A673 (cell line): Measurements from ENCODE around the gene SGF29. TPM values are rescaled to one million over a fixed set of nuclear protein-coding genes. Genes with fewer than 3 reads are reported as not detected.

Experiments used
- BruUV-seq: library from RNA; stranded (reverse); fragments of 400-500 nt; replicated peaks from 2 replicates; lab custom pipeline; 2021; lab: Mats Ljungman, UMichigan
- CTCF ChIA-PET: fragments of 300-600 bp; sonication (Branson Sonifier 250); formaldehyde crosslinking; loops from one replicate; lab custom pipeline; 2022; ENCODE audit warnings: antibody characterized with exemption; lab: Charles Lee
- POLR2A ChIA-PET: fragments of 300-600 bp; sonication (Branson Sonifier 250); formaldehyde crosslinking; loops from one replicate; lab custom pipeline; 2022; ENCODE audit warnings: antibody characterized with exemption; ENCODE audit not compliant: low non-redundant PET; lab: Charles Lee
- DNase-seq: peaks from one replicate; pipeline ENCODE4 v3.0.0-alpha.2; 2015; ENCODE audit warnings: low spot score
- H3K27ac ChIP-seq: fragments of 200-600 bp; sonication (generic); 2 replicates; pipeline ENCODE4 v1.5.1; 2016; ENCODE audit warnings: mixed run types, low read depth, mild to moderate bottlenecking, mixed read lengths, antibody characterized with exemption, low read length; ENCODE audit not compliant: poor library complexity, severe bottlenecking
- H3K27me3 ChIP-seq: fragments of 200-600 bp; sonication (generic); replicated peaks from 2 replicates; pipeline ENCODE4 v1.6.1; 2017; ENCODE audit warnings: mixed run types, low read depth, mild to moderate bottlenecking, mixed read lengths, antibody characterized with exemption, low read length; ENCODE audit not compliant: insufficient read depth, poor library complexity
- H3K36me3 ChIP-seq: fragments of 200-600 bp; sonication (generic); 2 replicates; pipeline ENCODE4 v1.6.1; 2016; ENCODE audit warnings: mixed run types, mild to moderate bottlenecking, mixed read lengths, antibody characterized with exemption, low read length; ENCODE audit not compliant: insufficient read depth, poor library complexity, severe bottlenecking
- H3K4me1 ChIP-seq: fragments of 200-600 bp; sonication (generic); 2 replicates; pipeline ENCODE4 v1.6.1; 2017; ENCODE audit warnings: mixed run types, mild to moderate bottlenecking, mixed read lengths, antibody characterized with exemption, low read length; ENCODE audit not compliant: insufficient read depth, poor library complexity, severe bottlenecking
- H3K4me3 ChIP-seq: fragments of 200-600 bp; sonication (generic); 2 replicates; pipeline ENCODE4 v1.5.1; 2016; ENCODE audit warnings: low read depth, mixed run types, mild to moderate bottlenecking, mixed read lengths, low read length; ENCODE audit not compliant: poor library complexity, severe bottlenecking
- H3K9me3 ChIP-seq: fragments of 200-600 bp; sonication (generic); 2 replicates; pipeline ENCODE4 v1.6.1; 2016; ENCODE audit warnings: mixed run types, low read depth, mild to moderate bottlenecking, mixed read lengths, antibody characterized with exemption, low read length; ENCODE audit not compliant: poor library complexity, severe bottlenecking
- EZH2 ChIP-seq: fragments of 200-600 bp; sonication (generic); IDR thresholded peaks from 2 replicates; pipeline ENCODE4 v1.6.1; 2017; ENCODE audit warnings: borderline replicate concordance, low read depth, mild to moderate bottlenecking, mixed read lengths, antibody characterized with exemption, low read length; ENCODE audit not compliant: poor library complexity, severe bottlenecking
- intact Hi-C: fragments of 100-400 bp; cut with micrococcal nuclease; formaldehyde crosslinking; loops from one replicate; pipeline ENCODE4 v1.10.0; 2022; ENCODE audit not compliant: unreplicated experiment
- total RNA-seq: library from RNA; stranded (reverse); gene quantifications from 2 replicates; pipeline ENCODE4 v1.2.3, GENCODE V29; 2021
- TF ChIP-seq, protein P1 (sequence below): fragments of 300-800, 200-600 bp; sonication (generic); conservative IDR thresholded peaks from 2 replicates; pipeline ENCODE4 v1.5.1; 2017; ENCODE audit warnings: low read depth, mild to moderate bottlenecking, antibody characterized with exemption, low read length, moderate library complexity, mixed read lengths

SGF29 gene
- total RNA-seq, 1 experiment from 2014 or later, result 42.3 TPM

- ChIA-PET CTCF (no interaction called here), POLR2A (no interaction called here)
- Histone ChIP-seq H3K9me3 (no peaks in the 10 kb centered on the region), H3K27me3 (no peaks in the 10 kb centered on the region), H3K4me3 (no peak overlapping the region), H3K36me3 (no peaks in the 10 kb centered on the region), H3K4me1 (no peaks in the 10 kb centered on the region), H3K27ac (no peak overlapping the region)
- TF ChIP-seq, protein P1, sequence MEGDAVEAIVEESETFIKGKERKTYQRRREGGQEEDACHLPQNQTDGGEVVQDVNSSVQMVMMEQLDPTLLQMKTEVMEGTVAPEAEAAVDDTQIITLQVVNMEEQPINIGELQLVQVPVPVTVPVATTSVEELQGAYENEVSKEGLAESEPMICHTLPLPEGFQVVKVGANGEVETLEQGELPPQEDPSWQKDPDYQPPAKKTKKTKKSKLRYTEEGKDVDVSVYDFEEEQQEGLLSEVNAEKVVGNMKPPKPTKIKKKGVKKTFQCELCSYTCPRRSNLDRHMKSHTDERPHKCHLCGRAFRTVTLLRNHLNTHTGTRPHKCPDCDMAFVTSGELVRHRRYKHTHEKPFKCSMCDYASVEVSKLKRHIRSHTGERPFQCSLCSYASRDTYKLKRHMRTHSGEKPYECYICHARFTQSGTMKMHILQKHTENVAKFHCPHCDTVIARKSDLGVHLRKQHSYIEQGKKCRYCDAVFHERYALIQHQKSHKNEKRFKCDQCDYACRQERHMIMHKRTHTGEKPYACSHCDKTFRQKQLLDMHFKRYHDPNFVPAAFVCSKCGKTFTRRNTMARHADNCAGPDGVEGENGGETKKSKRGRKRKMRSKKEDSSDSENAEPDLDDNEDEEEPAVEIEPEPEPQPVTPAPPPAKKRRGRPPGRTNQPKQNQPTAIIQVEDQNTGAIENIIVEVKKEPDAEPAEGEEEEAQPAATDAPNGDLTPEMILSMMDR, result no peak
- TF ChIP-seq EZH2, result no peak
- intact Hi-C loops, result no loop called here
- no peak for DNase-seq
- no TSS peak for BruUV-seq
Measured at GRCh38 chr16:28521436-28521835, 32.3 kb upstream of the SGF29 start.

- TF ChIP-seq, protein P1, result no peak
- TF ChIP-seq EZH2, result no peak
- Histone ChIP-seq H3K4me3 (no peak overlapping the region), H3K9me3 (no peaks in the 10 kb centered on the region), H3K4me1 (no peaks in the 10 kb centered on the region), H3K36me3 (no peaks in the 10 kb centered on the region), H3K27me3 (no peaks in the 10 kb centered on the region), H3K27ac (no peak overlapping the region)
- ChIA-PET CTCF (interaction anchor here (0.7 kb wide), 1 partner anchor 93 kb away, joined by 5 read pairs; no protein-coding TSS in a partner anchor), POLR2A (interaction anchor here (0.6 kb wide), 1 partner anchor 300 kb away, joined by 4 read pairs; the partner anchor contains the start of gene ATXN2L)
- no peak for DNase-seq
- BruUV-seq, result no TSS peak
- intact Hi-C loops, result no loop called here
Measured at GRCh38 chr16:28522792-28523191, 30.9 kb upstream of the SGF29 start.

DNA sequence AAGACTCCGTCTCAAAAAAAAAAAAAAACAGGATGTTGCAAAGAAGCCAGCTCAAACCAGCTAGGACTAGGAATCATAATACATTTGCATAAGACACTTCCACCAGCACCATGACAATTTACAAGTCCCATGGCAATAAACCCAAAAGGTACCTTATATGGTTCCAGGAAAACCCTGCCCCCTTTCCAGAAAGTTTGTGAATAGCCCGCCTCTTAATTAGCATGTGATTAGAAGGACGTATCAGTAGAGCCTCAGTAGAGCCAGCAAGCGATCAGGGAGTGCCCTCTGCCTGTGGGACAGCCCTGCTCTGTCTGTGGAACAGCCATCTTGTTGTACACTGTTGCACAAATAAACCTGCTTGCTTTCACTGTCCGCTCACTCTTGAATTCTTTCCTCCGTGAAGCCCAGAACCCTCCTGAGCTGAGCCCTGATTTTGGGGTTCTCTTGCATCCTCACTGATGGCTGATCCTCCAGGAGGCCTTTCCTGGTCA, 29.0 kb upstream of the SGF29 start:
- peak; percentile 53 for DNase-seq
- H3K4me1 ChIP-seq, result no peaks in the 10 kb centered on the region
- H3K4me3 ChIP-seq, result no peak overlapping the region
- H3K36me3 ChIP-seq, result no peaks in the 10 kb centered on the region
- no TSS peak for BruUV-seq
- H3K9me3 ChIP-seq, result no peaks in the 10 kb centered on the region
- ChIA-PET POLR2A (no interaction called here), CTCF (no interaction called here)
- no peak overlapping the region for H3K27ac ChIP-seq
- TF ChIP-seq, protein P1, result 0 out of 2 replicates have a peak, but pooled peaks have one; percentile 14
- no peak for TF ChIP-seq EZH2
- no peaks in the 10 kb centered on the region for H3K27me3 ChIP-seq
- intact Hi-C loops, result no loop called here
